HG03521 (cell line): ENCODE results near the gene GTF3C5.

Experiments used
- ATAC-seq: cut with Tn5 transposase; IDR thresholded peaks from one replicate; pipeline ENCODE4 v1.9.1; 2021; ENCODE audit warnings: mild to moderate bottlenecking, moderate library complexity; ENCODE audit not compliant: unreplicated experiment

The GTF3C5 gene

GRCh38 chr9:133104718-133105460, 74.1 kb downstream of the GTF3C5 start:
- ATAC-seq = no peak

- no peak for ATAC-seq
Observed at GRCh38 chr9:133105461-133105770, 74.6 kb downstream of the GTF3C5 start.

- no peak for ATAC-seq
Observed at GRCh38 chr9:133106511-133107244, 75.9 kb downstream of the GTF3C5 start.

GRCh38 chr9:133107245-133107722, 76.5 kb downstream of the GTF3C5 start:
- no peak for ATAC-seq
